Osteocyte (in vitro differentiated cells): ENCODE results near the gene FAM204A. TPM values are rescaled to one million over a fixed set of nuclear protein-coding genes. Genes with fewer than 3 reads are reported as not detected.

Experiments
- DNase-seq: peaks from one replicate; pipeline ENCODE4 v3.0.0; 2021; ENCODE audit warnings: mixed read lengths; ENCODE audit not compliant: unreplicated experiment; ENCODE audit errors: extremely low spot score
- H3K27ac Mint-ChIP-seq: one replicate; pipeline ENCODE4 v1.8.0; 2021; ENCODE audit warnings: mild to moderate bottlenecking, mixed read lengths; ENCODE audit not compliant: unreplicated experiment
- H3K27me3 Mint-ChIP-seq: one replicate; pipeline ENCODE4 v1.8.0; 2021; ENCODE audit warnings: mixed read lengths; ENCODE audit not compliant: unreplicated experiment
- H3K36me3 Mint-ChIP-seq: one replicate; pipeline ENCODE4 v1.8.0; 2021; ENCODE audit warnings: mixed read lengths; ENCODE audit not compliant: unreplicated experiment
- H3K4me1 Mint-ChIP-seq: one replicate; pipeline ENCODE4 v1.8.0; 2021; ENCODE audit warnings: mixed read lengths; ENCODE audit not compliant: unreplicated experiment
- H3K4me3 Mint-ChIP-seq: one replicate; pipeline ENCODE4 v1.8.0; 2021; ENCODE audit warnings: mild to moderate bottlenecking, moderate library complexity, mixed read lengths; ENCODE audit not compliant: unreplicated experiment
- H3K9me3 Mint-ChIP-seq: one replicate; pipeline ENCODE4 v1.8.0; 2021; ENCODE audit warnings: mixed read lengths; ENCODE audit not compliant: unreplicated experiment
- total RNA-seq: library from RNA; stranded (reverse); gene quantifications from 2 replicates; pipeline ENCODE4 v1.2.1, GENCODE V29; 2021
- TF ChIP-seq, protein P1 (sequence below): fragments of 200-600 bp; sonication (generic); IDR thresholded peaks from 2 replicates; pipeline ENCODE4 v1.5.0; 2021; ENCODE audit warnings: antibody characterized with exemption, mild to moderate bottlenecking, moderate library complexity

Gene FAM204A
- total RNA-seq, 1 donor from 2014 or later = 66.6 TPM

DNA sequence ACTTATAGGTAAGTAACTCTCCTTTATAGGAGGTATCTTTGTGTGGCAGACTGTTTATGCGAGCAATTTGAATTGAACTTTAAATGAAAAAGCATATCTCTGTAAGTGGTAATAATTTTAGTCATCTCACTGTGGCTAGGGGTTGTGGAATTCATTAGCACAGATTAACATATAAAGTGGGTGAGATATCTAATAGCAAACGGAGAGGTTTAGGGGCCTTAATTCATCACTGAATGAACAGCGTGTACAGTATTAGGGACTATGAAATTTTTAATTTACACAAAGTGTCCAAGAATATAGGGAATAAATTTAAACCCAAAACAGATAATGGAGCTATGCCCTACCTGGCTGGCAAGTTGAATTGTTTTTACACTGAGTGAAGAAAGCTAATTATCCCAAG, 15.7 kb upstream of the FAM204A start:
- no peaks in the 10 kb centered on the region for H3K9me3 Mint-ChIP-seq
- H3K27me3 Mint-ChIP-seq = peaks cover 41% of the 10 kb centered on the region

DNA sequence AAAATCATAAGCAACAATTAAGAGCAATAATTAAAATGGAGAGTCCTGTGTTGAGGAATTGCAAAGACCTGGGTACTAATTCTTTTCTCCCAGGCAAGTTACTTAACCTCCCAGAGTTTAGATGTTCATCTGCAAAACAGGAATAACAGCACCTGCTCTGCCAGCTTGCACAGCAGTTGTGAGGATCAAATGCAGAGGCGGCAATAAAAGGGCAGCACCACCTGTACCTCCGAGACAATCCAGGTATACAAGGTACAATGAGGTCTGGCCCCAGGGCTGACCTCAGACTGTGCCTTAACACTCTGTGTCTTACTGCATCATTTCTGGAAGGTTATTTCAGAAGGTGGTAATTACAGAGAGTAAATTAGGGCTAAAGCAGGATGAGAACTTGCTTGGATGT, 14.5 kb upstream of the FAM204A start:
- no peak overlapping the region for H3K27ac Mint-ChIP-seq
- no peaks in the 10 kb centered on the region for H3K9me3 Mint-ChIP-seq
- no peaks in the 10 kb centered on the region for H3K36me3 Mint-ChIP-seq
- TF ChIP-seq, protein P1, sequence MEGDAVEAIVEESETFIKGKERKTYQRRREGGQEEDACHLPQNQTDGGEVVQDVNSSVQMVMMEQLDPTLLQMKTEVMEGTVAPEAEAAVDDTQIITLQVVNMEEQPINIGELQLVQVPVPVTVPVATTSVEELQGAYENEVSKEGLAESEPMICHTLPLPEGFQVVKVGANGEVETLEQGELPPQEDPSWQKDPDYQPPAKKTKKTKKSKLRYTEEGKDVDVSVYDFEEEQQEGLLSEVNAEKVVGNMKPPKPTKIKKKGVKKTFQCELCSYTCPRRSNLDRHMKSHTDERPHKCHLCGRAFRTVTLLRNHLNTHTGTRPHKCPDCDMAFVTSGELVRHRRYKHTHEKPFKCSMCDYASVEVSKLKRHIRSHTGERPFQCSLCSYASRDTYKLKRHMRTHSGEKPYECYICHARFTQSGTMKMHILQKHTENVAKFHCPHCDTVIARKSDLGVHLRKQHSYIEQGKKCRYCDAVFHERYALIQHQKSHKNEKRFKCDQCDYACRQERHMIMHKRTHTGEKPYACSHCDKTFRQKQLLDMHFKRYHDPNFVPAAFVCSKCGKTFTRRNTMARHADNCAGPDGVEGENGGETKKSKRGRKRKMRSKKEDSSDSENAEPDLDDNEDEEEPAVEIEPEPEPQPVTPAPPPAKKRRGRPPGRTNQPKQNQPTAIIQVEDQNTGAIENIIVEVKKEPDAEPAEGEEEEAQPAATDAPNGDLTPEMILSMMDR = no peak
- H3K27me3 Mint-ChIP-seq = peaks cover 48% of the 10 kb centered on the region
- H3K4me3 Mint-ChIP-seq = no peak overlapping the region
- no peak for DNase-seq
- no peaks in the 10 kb centered on the region for H3K4me1 Mint-ChIP-seq

More for the DNA sequence above, 15.7 kb upstream of the FAM204A start:
- no peak for DNase-seq
- Mint-ChIP-seq H3K4me1 (no peaks in the 10 kb centered on the region), H3K36me3 (no peaks in the 10 kb centered on the region), H3K27ac (no peak overlapping the region), H3K4me3 (no peak overlapping the region)
- TF ChIP-seq, protein P1 = no peak

DNA sequence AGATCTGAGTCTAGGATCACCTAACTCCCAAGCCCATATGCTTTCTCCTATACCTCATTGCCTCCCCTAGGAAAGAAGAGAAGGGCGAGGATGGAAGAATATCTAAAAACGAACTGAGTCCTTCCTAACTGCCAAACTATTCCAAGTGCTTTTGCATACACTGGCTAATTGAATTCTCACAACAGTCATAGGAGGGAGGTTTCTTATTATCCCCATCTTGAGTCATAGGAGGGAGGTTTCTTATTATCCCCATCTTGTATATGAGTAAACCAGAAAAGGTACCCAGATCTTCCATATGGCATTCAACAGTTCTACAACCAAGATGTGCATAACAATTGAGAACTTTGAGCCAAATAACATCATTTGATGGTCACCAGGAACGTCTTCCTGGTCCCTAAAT, 13.1 kb upstream of the FAM204A start:
- TF ChIP-seq, protein P1 = no peak
- no peaks in the 10 kb centered on the region for H3K9me3 Mint-ChIP-seq
- no peak overlapping the region for H3K27ac Mint-ChIP-seq
- no peak for DNase-seq
- no peak overlapping the region for H3K4me3 Mint-ChIP-seq
- peaks cover 52% of the 10 kb centered on the region for H3K27me3 Mint-ChIP-seq
- no peaks in the 10 kb centered on the region for H3K4me1 Mint-ChIP-seq
- H3K36me3 Mint-ChIP-seq = no peaks in the 10 kb centered on the region

DNA sequence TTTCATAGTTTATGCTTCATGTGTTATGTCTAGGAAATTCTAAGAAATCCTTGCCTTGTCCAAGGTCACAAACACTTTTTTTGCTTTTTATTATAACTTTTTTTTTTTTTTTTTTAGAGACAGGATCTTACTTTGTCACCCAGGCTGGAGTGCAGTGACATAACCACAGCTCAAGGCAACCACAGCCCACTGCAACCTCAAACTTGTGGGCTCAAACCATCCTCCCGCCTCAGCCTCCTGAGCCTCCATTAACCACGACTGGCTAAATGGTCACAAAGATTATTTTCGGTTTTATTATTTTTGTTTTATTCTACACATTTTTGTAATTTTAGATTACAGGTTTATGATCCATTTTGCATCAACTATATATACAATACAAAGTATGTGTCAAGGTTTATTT, 7.1 kb upstream of the FAM204A start:
- Mint-ChIP-seq H3K27me3 (peaks cover 51% of the 10 kb centered on the region), H3K9me3 (no peaks in the 10 kb centered on the region), H3K4me1 (no peaks in the 10 kb centered on the region), H3K4me3 (no peak overlapping the region), H3K27ac (no peak overlapping the region), H3K36me3 (no peaks in the 10 kb centered on the region)
- TF ChIP-seq, protein P1 = no peak
- no peak for DNase-seq

GRCh38 chr10:118343549-118343948, 1.4 kb upstream of the FAM204A start:
- Mint-ChIP-seq H3K36me3 (no peaks in the 10 kb centered on the region), H3K27ac (no peak overlapping the region), H3K4me1 (peaks cover 24% of the 10 kb centered on the region), H3K27me3 (peaks cover 22% of the 10 kb centered on the region), H3K4me3 (no peak overlapping the region), H3K9me3 (no peaks in the 10 kb centered on the region)
- no peak for DNase-seq
- TF ChIP-seq, protein P1 = no peak
